Muscle layer of colon (tissue), 2 donors: ENCODE data around the gene ANKRD30A.
"Not testable (repeated sequence)": the region's sequence is repeated elsewhere in the genome, so short reads cannot be mapped to it uniquely, and the experiment has no call there.

Experiments
- H3K27ac ChIP-seq: one replicate; pipeline ENCODE4 v1.7.0; 2013; ENCODE audit warnings: low read depth, mild to moderate bottlenecking, low read length, moderate library complexity
- H3K27me3 ChIP-seq, 2 donors: one replicate each; pipeline ENCODE4 v1.7.0; 2013; ENCODE audit warnings: low read length in 2 of 2, mild to moderate bottlenecking in 2 of 2; ENCODE audit not compliant: insufficient read depth in 2 of 2, control insufficient read depth in 1 of 2
- H3K36me3 ChIP-seq: one replicate; pipeline ENCODE4 v1.7.0; 2013; ENCODE audit warnings: mild to moderate bottlenecking, low read length; ENCODE audit not compliant: insufficient read depth
- H3K4me1 ChIP-seq: one replicate; pipeline ENCODE4 v1.7.0; 2013; ENCODE audit warnings: mild to moderate bottlenecking, low read length; ENCODE audit not compliant: insufficient read depth
- H3K4me3 ChIP-seq, 2 donors: one replicate each; pipeline ENCODE4 v1.7.0; 2013; ENCODE audit warnings: low read length in 2 of 2, low read depth in 1 of 2, mild to moderate bottlenecking in 1 of 2, moderate library complexity in 1 of 2
- H3K9ac ChIP-seq: one replicate; pipeline ENCODE4 v1.7.0; 2013; ENCODE audit warnings: low read length
- H3K9me3 ChIP-seq: one replicate; pipeline ENCODE4 v1.7.0; 2013; ENCODE audit warnings: mild to moderate bottlenecking, low read length
- donor health status: abdominal sarcoma.
- donor health status: Adenocarcinoma of cecum.

Gene ANKRD30A

GRCh38 chr10:37178296-37178695, 52.9 kb downstream of the ANKRD30A start:
- H3K4me1 ChIP-seq, H3K9ac ChIP-seq, H3K27ac ChIP-seq, H3K9me3 ChIP-seq, H3K36me3 ChIP-seq, H3K4me3 ChIP-seq, H3K27me3 ChIP-seq: not testable (repeated sequence)

GRCh38 chr10:37182719-37183118, 57.3 kb downstream of the ANKRD30A start:
- not testable (repeated sequence) for H3K27me3 ChIP-seq, H3K9me3 ChIP-seq, H3K36me3 ChIP-seq, H3K4me3 ChIP-seq, H3K4me1 ChIP-seq, H3K9ac ChIP-seq, H3K27ac ChIP-seq

GRCh38 chr10:37206132-37206531, 80.7 kb downstream of the ANKRD30A start:
- Histone ChIP-seq H3K9me3 (no peaks in the 10 kb centered on the region), H3K36me3 (no peaks in the 10 kb centered on the region)

GRCh38 chr10:37220866-37221265, 95.5 kb downstream of the ANKRD30A start:
- Histone ChIP-seq H3K27me3 (no peaks in the 10 kb centered on the region), H3K36me3 (no peaks in the 10 kb centered on the region), H3K9me3 (no peaks in the 10 kb centered on the region), H3K4me3 (no peak overlapping the region), H3K27ac (no peak overlapping the region), H3K9ac (no peak overlapping the region), H3K4me1 (no peaks in the 10 kb centered on the region)

More at GRCh38 chr10:37206132-37206531, 80.7 kb downstream of the ANKRD30A start:
- Histone ChIP-seq H3K27me3 (no peaks in the 10 kb centered on the region), H3K9ac (no peak overlapping the region), H3K27ac (no peak overlapping the region), H3K4me1 (no peaks in the 10 kb centered on the region), H3K4me3 (no peak overlapping the region)

- Histone ChIP-seq H3K36me3 (no peaks in the 10 kb centered on the region), H3K4me3 (no peak overlapping the region), H3K27ac (no peak overlapping the region), H3K27me3 (no peaks in the 10 kb centered on the region), H3K9me3 (no peaks in the 10 kb centered on the region), H3K4me1 (no peaks in the 10 kb centered on the region), H3K9ac (no peak overlapping the region)
Observed at GRCh38 chr10:37222046-37222445, 96.6 kb downstream of the ANKRD30A start.

GRCh38 chr10:37225163-37225562, 99.8 kb downstream of the ANKRD30A start:
- Histone ChIP-seq H3K9ac (no peak overlapping the region), H3K27ac (no peak overlapping the region), H3K36me3 (no peaks in the 10 kb centered on the region), H3K27me3 (no peaks in the 10 kb centered on the region), H3K4me3 (no peak overlapping the region), H3K4me1 (no peaks in the 10 kb centered on the region), H3K9me3 (no peaks in the 10 kb centered on the region)

GRCh38 chr10:37226524-37226923, 101.1 kb downstream of the ANKRD30A start:
- no peaks in the 10 kb centered on the region for H3K9me3 ChIP-seq
- H3K27ac ChIP-seq: no peak overlapping the region
- no peaks in the 10 kb centered on the region for H3K36me3 ChIP-seq

GRCh38 chr10:37234692-37235091, 109.3 kb downstream of the ANKRD30A start:
- Histone ChIP-seq H3K9ac (no peak overlapping the region), H3K27me3 (no peaks in the 10 kb centered on the region), H3K36me3 (no peaks in the 10 kb centered on the region), H3K27ac (no peak overlapping the region), H3K9me3 (no peaks in the 10 kb centered on the region), H3K4me3 (no peak overlapping the region), H3K4me1 (no peaks in the 10 kb centered on the region)

More at GRCh38 chr10:37226524-37226923, 101.1 kb downstream of the ANKRD30A start:
- Histone ChIP-seq H3K4me1 (no peaks in the 10 kb centered on the region), H3K27me3 (no peaks in the 10 kb centered on the region), H3K4me3 (no peak overlapping the region), H3K9ac (no peak overlapping the region)

- H3K4me1 ChIP-seq: no peaks in the 10 kb centered on the region
- H3K9me3 ChIP-seq: no peaks in the 10 kb centered on the region
Observed at GRCh38 chr10:37236093-37236492, 110.7 kb downstream of the ANKRD30A start.

GRCh38 chr10:37240223-37240622, 114.8 kb downstream of the ANKRD30A start:
- Histone ChIP-seq H3K27ac (no peak overlapping the region), H3K9ac (no peak overlapping the region), H3K4me3 (no peak overlapping the region), H3K4me1 (no peaks in the 10 kb centered on the region), H3K27me3 (no peaks in the 10 kb centered on the region), H3K9me3 (no peaks in the 10 kb centered on the region), H3K36me3 (no peaks in the 10 kb centered on the region)

More at GRCh38 chr10:37236093-37236492, 110.7 kb downstream of the ANKRD30A start:
- H3K36me3 ChIP-seq: no peaks in the 10 kb centered on the region
- H3K9ac ChIP-seq: no peak overlapping the region
- no peak overlapping the region for H3K4me3 ChIP-seq
- no peak overlapping the region for H3K27ac ChIP-seq
- H3K27me3 ChIP-seq: no peaks in the 10 kb centered on the region

GRCh38 chr10:37246637-37247036, 121.2 kb downstream of the ANKRD30A start:
- Histone ChIP-seq H3K27me3 (no peaks in the 10 kb centered on the region), H3K9ac (no peak overlapping the region), H3K4me1 (no peaks in the 10 kb centered on the region), H3K4me3 (no peak overlapping the region), H3K9me3 (no peaks in the 10 kb centered on the region), H3K27ac (no peak overlapping the region), H3K36me3 (no peaks in the 10 kb centered on the region)

- not testable (repeated sequence) for H3K27ac ChIP-seq, H3K9ac ChIP-seq, H3K4me1 ChIP-seq, H3K27me3 ChIP-seq, H3K4me3 ChIP-seq, H3K36me3 ChIP-seq, H3K9me3 ChIP-seq
Observed at GRCh38 chr10:37255837-37256236, 130.4 kb downstream of the ANKRD30A start.
